Astrocyte (in vitro differentiated cells and primary cell): Measurements from ENCODE around the gene KANSL3. TPM values are rescaled to one million over a fixed set of nuclear protein-coding genes. Genes with fewer than 3 reads are reported as not detected.

Source experiments
- DNase-seq: peaks from one replicate; pipeline ENCODE4 v3.0.0-alpha.2; 2010; ENCODE audit warnings: low read depth
- FAIRE-seq: peaks from 2 replicates; lab custom pipeline; 2011; peaks lifted over from hg19 to GRCh38; lab: Jason Lieb, UNC
- H2AFZ ChIP-seq: 2 replicates; pipeline ENCODE4 v1.6.0; 2012; ENCODE audit warnings: low read depth, low read length, inconsistent platforms
- H3K27ac ChIP-seq: 2 replicates; pipeline ENCODE4 v1.5.1; 2011; ENCODE audit warnings: low read depth, low read length, inconsistent platforms
- H3K27me3 ChIP-seq: 2 replicates; pipeline ENCODE4 v1.6.0; 2011; ENCODE audit warnings: low read length, inconsistent platforms; ENCODE audit not compliant: insufficient read depth
- H3K36me3 ChIP-seq: 2 replicates; pipeline ENCODE4 v1.5.1; 2011; ENCODE audit warnings: low read length, inconsistent platforms; ENCODE audit not compliant: insufficient read depth
- H3K4me1 ChIP-seq: 2 replicates; pipeline ENCODE4 v1.5.1; 2011; ENCODE audit warnings: low read length, inconsistent platforms; ENCODE audit not compliant: insufficient read depth
- H3K4me2 ChIP-seq: 2 replicates; pipeline ENCODE4 v1.6.0; 2012; ENCODE audit warnings: low read length, inconsistent platforms
- H3K4me3 ChIP-seq: 2 replicates; pipeline ENCODE4 v1.5.1; 2011; ENCODE audit warnings: low read depth, mild to moderate bottlenecking, low read length, inconsistent platforms; ENCODE audit not compliant: insufficient read depth
- H3K79me2 ChIP-seq: 2 replicates; pipeline ENCODE4 v1.6.0; 2012; ENCODE audit warnings: mild to moderate bottlenecking, low read length, inconsistent platforms; ENCODE audit not compliant: insufficient read depth
- H3K9ac ChIP-seq: 2 replicates; pipeline ENCODE4 v1.6.0; 2012; ENCODE audit warnings: mild to moderate bottlenecking, low read length, inconsistent platforms
- H3K9me3 ChIP-seq: 2 replicates; pipeline ENCODE4 v1.5.1; 2012; ENCODE audit warnings: low read depth, mild to moderate bottlenecking, low read length, inconsistent platforms; ENCODE audit not compliant: insufficient read depth
- H4K20me1 ChIP-seq: 2 replicates; pipeline ENCODE4 v1.6.0; 2012; ENCODE audit warnings: low read length, inconsistent platforms; ENCODE audit not compliant: insufficient read depth
- H3K27ac Mint-ChIP-seq: one replicate; pipeline ENCODE4 v1.8.0; 2021; ENCODE audit warnings: mild to moderate bottlenecking, mixed read lengths; ENCODE audit not compliant: unreplicated experiment
- H3K27me3 Mint-ChIP-seq: one replicate; pipeline ENCODE4 v1.8.0; 2021; ENCODE audit warnings: low read depth, mixed read lengths; ENCODE audit not compliant: unreplicated experiment
- H3K36me3 Mint-ChIP-seq: one replicate; pipeline ENCODE4 v1.8.0; 2021; ENCODE audit warnings: low read depth, mixed read lengths; ENCODE audit not compliant: unreplicated experiment
- H3K4me1 Mint-ChIP-seq: one replicate; pipeline ENCODE4 v1.8.0; 2021; ENCODE audit warnings: low read depth, mixed read lengths; ENCODE audit not compliant: unreplicated experiment
- H3K4me3 Mint-ChIP-seq: one replicate; pipeline ENCODE4 v1.8.0; 2021; ENCODE audit warnings: mild to moderate bottlenecking, moderate library complexity, mixed read lengths; ENCODE audit not compliant: unreplicated experiment
- H3K9me3 Mint-ChIP-seq: one replicate; pipeline ENCODE4 v1.8.0; 2021; ENCODE audit warnings: mild to moderate bottlenecking, mixed read lengths; ENCODE audit not compliant: unreplicated experiment
- EZH2 ChIP-seq: IDR thresholded peaks from 2 replicates; pipeline ENCODE4 v1.6.1; 2012; ENCODE audit warnings: mild to moderate bottlenecking, low read length, inconsistent platforms; ENCODE audit not compliant: insufficient read depth
- total RNA-seq: library from RNA; stranded (reverse); gene quantifications from 2 replicates; pipeline ENCODE4 v1.2.1, GENCODE V29; 2021
- TF ChIP-seq, protein P1 (sequence below): IDR thresholded peaks from 2 replicates; pipeline ENCODE4 v1.5.1; 2011; ENCODE audit warnings: low read depth, mild to moderate bottlenecking, inconsistent platforms, low read length, moderate library complexity; ENCODE audit not compliant: insufficient read depth

The KANSL3 gene
- total RNA-seq, 1 donor from 2014 or later: 26.7 TPM

DNA sequence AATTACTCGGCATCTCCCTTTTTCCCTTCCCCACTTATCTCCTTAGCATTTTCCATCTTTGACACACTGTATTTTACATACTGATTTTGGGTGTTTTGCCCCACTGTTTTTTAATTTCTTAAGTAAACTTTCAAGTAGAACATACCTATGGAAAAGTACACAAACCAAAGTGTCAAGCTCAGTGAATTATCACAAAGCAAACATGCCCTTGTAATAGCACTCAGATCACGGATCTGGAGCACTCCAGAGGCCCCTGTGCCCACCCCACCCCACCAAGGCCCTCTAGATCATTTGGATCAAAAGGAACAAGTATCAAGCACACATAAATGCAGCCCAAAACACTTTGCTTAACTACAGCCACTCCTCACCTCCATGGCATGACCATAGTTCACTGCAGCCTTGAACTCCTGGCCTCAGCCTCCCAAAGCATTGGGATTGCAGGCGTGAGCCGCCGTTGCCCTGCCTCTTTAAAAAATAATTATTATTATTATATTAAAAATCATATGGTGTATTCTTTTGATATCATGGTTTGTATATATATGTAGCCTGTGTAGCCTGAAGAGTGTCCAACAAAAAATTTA lies 42.5 kb upstream of the KANSL3 start:
- Histone ChIP-seq H3K79me2 (no peaks in the 10 kb centered on the region), H3K4me2 (no peak overlapping the region), H3K4me1 (no peaks in the 10 kb centered on the region), H3K36me3 (no peaks in the 10 kb centered on the region), H3K9ac (no peak overlapping the region), H4K20me1 (no peaks in the 10 kb centered on the region), H3K9me3 (no peaks in the 10 kb centered on the region), H3K27me3 (peaks cover 25% of the 10 kb centered on the region), H2AFZ (no peak overlapping the region), H3K27ac (no peak overlapping the region), H3K4me3 (no peak overlapping the region)
- H3K9me3 Mint-ChIP-seq: no peaks in the 10 kb centered on the region
- H3K27me3 Mint-ChIP-seq: peaks cover 22% of the 10 kb centered on the region
- H3K4me3 Mint-ChIP-seq: no peak overlapping the region
- no peak overlapping the region for H3K27ac Mint-ChIP-seq
- DNase-seq (no peak), FAIRE-seq (no peak)
- no peaks in the 10 kb centered on the region for H3K36me3 Mint-ChIP-seq
- no peak for TF ChIP-seq EZH2
- TF ChIP-seq, protein P1, sequence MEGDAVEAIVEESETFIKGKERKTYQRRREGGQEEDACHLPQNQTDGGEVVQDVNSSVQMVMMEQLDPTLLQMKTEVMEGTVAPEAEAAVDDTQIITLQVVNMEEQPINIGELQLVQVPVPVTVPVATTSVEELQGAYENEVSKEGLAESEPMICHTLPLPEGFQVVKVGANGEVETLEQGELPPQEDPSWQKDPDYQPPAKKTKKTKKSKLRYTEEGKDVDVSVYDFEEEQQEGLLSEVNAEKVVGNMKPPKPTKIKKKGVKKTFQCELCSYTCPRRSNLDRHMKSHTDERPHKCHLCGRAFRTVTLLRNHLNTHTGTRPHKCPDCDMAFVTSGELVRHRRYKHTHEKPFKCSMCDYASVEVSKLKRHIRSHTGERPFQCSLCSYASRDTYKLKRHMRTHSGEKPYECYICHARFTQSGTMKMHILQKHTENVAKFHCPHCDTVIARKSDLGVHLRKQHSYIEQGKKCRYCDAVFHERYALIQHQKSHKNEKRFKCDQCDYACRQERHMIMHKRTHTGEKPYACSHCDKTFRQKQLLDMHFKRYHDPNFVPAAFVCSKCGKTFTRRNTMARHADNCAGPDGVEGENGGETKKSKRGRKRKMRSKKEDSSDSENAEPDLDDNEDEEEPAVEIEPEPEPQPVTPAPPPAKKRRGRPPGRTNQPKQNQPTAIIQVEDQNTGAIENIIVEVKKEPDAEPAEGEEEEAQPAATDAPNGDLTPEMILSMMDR: no peak
- H3K4me1 Mint-ChIP-seq: peaks cover 4% of the 10 kb centered on the region

DNA sequence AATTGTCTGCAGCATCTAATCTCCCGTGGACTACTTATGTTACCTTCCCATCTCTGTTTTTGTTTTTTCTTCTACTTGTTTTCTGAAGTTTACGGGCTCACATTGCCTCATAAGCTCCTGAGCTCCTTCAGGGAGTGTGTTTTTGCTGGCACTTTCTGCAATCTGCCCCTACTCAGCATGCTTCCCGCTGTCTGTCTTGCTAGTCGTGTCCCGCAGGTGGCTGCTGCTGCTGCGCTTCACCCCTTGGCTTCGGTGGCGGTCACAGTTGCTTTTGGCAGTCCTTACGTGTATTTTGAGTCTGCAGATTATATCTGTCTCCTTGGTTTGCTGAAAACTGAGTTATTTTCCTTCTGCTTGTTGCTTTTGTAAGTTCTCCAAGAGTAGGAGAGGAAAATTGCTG lies 41.7 kb upstream of the KANSL3 start:
- no peak for FAIRE-seq

More for the DNA sequence above, 41.7 kb upstream of the KANSL3 start:
- H3K9ac ChIP-seq: no peak overlapping the region
- H3K4me1 Mint-ChIP-seq: peaks cover 4% of the 10 kb centered on the region
- H3K9me3 ChIP-seq: no peaks in the 10 kb centered on the region
- H3K4me3 Mint-ChIP-seq: no peak overlapping the region
- no peak overlapping the region for H3K4me2 ChIP-seq
- peaks cover 24% of the 10 kb centered on the region for H3K27me3 ChIP-seq
- H4K20me1 ChIP-seq: no peaks in the 10 kb centered on the region
- no peak overlapping the region for H3K27ac ChIP-seq
- TF ChIP-seq EZH2: no peak
- TF ChIP-seq, protein P1: no peak
- no peaks in the 10 kb centered on the region for H3K9me3 Mint-ChIP-seq
- H3K4me1 ChIP-seq: no peaks in the 10 kb centered on the region
- H3K27ac Mint-ChIP-seq: no peak overlapping the region
- peaks cover 22% of the 10 kb centered on the region for H3K27me3 Mint-ChIP-seq
- H2AFZ ChIP-seq: no peak overlapping the region
- H3K79me2 ChIP-seq: no peaks in the 10 kb centered on the region
- no peak overlapping the region for H3K4me3 ChIP-seq
- no peaks in the 10 kb centered on the region for H3K36me3 ChIP-seq
- no peak for DNase-seq
- H3K36me3 Mint-ChIP-seq: no peaks in the 10 kb centered on the region
